PC-3 (cell line): Measurements from ENCODE around the gene AFG1L. TPM values are rescaled to one million over a fixed set of nuclear protein-coding genes. Genes with fewer than 3 reads are reported as not detected.
"Not testable (repeated sequence)": the region's sequence is repeated elsewhere in the genome, so short reads cannot be mapped to it uniquely, and the experiment has no call there.

Source experiments
- ATAC-seq: fragments of 200-7000 bp; cut with Tn5 transposase; 2 replicates; pipeline ENCODE4 v1.9.1; 2020; ENCODE audit warnings: mild to moderate bottlenecking, moderate library complexity
- BruUV-seq: library from RNA; stranded (reverse); fragments of 400-500 nt; replicated peaks from 2 replicates; lab custom pipeline; 2021; lab: Mats Ljungman, UMichigan
- CTCF ChIA-PET: fragments of 300-600 bp; sonication (Branson Sonifier 250); formaldehyde crosslinking; loops from one replicate; lab custom pipeline; 2022; ENCODE audit warnings: antibody characterized with exemption; lab: Charles Lee
- POLR2A ChIA-PET: fragments of 300-600 bp; sonication (Branson Sonifier 250); formaldehyde crosslinking; loops from one replicate; lab custom pipeline; 2022; ENCODE audit warnings: antibody characterized with exemption; ENCODE audit not compliant: unreplicated experiment; lab: Charles Lee
- DNase-seq: peaks from one replicate; pipeline ENCODE4 v3.0.0-alpha.2; 2015
- H2AFZ ChIP-seq: fragments of 300-600 bp; sonication (generic); 2 replicates; pipeline ENCODE4 v1.6.0; 2016; ENCODE audit warnings: antibody characterized with exemption, low read length
- H3F3A ChIP-seq: fragments of 300-600 bp; sonication (generic); one replicate; pipeline ENCODE4 v1.6.0; 2017; ENCODE audit warnings: antibody characterized with exemption, low read length, control low read depth, mild to moderate bottlenecking; ENCODE audit not compliant: unreplicated experiment
- H3K27ac ChIP-seq: fragments of 300-600 bp; sonication (generic); 2 replicates; pipeline ENCODE4 v1.5.1; 2016; ENCODE audit warnings: mild to moderate bottlenecking, low read length
- H3K27me3 ChIP-seq: fragments of 300-600 bp; sonication (generic); 2 replicates; pipeline ENCODE4 v1.6.1; 2016; ENCODE audit warnings: low read length, mixed read lengths
- H3K36me3 ChIP-seq: fragments of 300-600 bp; sonication (generic); 2 replicates; pipeline ENCODE4 v1.6.1; 2016; ENCODE audit warnings: low read depth, mixed run types, low read length, mixed read lengths
- H3K4me1 ChIP-seq: fragments of 300-600 bp; sonication (generic); 2 replicates; pipeline ENCODE4 v1.5.1; 2016; ENCODE audit warnings: low read length; ENCODE audit not compliant: insufficient read depth
- H3K4me2 ChIP-seq: fragments of 300-600 bp; sonication (generic); 2 replicates; pipeline ENCODE4 v1.6.0; 2016; ENCODE audit warnings: low read length
- H3K4me3 ChIP-seq: fragments of 300-600 bp; sonication (generic); 2 replicates; pipeline ENCODE4 v1.5.1; 2016; ENCODE audit warnings: mild to moderate bottlenecking, low read length, mixed read lengths
- H3K79me2 ChIP-seq: fragments of 300-600 bp; sonication (generic); 2 replicates; pipeline ENCODE4 v1.6.1; 2017; ENCODE audit warnings: low read length, mixed read lengths
- H3K9ac ChIP-seq: fragments of 300-600 bp; sonication (generic); 2 replicates; pipeline ENCODE4 v1.6.0; 2016; ENCODE audit warnings: mild to moderate bottlenecking, low read length
- H3K9me2 ChIP-seq: fragments of 300-600 bp; sonication (generic); replicated peaks from 2 replicates; pipeline ENCODE4 v1.6.1; 2016; ENCODE audit warnings: mixed run types, low read length, mixed read lengths
- H3K9me3 ChIP-seq: fragments of 300-600 bp; sonication (generic); 2 replicates; pipeline ENCODE4 v1.6.1; 2016; ENCODE audit warnings: low read length, mixed read lengths
- H4K20me1 ChIP-seq: fragments of 300-600 bp; sonication (generic); 2 replicates; pipeline ENCODE4 v1.6.1; 2016; ENCODE audit warnings: low read length, mixed read lengths
- EZH2 ChIP-seq: fragments of 300-600 bp; sonication (generic); IDR thresholded peaks from one replicate; pipeline ENCODE4 v1.6.1; 2017; ENCODE audit warnings: antibody characterized with exemption, mild to moderate bottlenecking, low read length; ENCODE audit not compliant: unreplicated experiment
- EZH2phosphoT487 ChIP-seq: fragments of 300-600 bp; sonication (generic); IDR thresholded peaks from 2 replicates; pipeline ENCODE4 v1.6.1; 2018; ENCODE audit warnings: mild to moderate bottlenecking, antibody characterized with exemption, low read length, borderline replicate concordance
- intact Hi-C: fragments of 100-400 bp; cut with micrococcal nuclease; formaldehyde crosslinking; loops from 2 replicates; pipeline ENCODE4 v1.9.0; 2023
- total RNA-seq: library from RNA; depleted of rRNA; stranded (reverse); fragments of >200 nt; gene quantifications from 2 replicates; pipeline ENCODE4 v1.2.3, GENCODE V29; 2014
- TF ChIP-seq, protein P1 (sequence below): fragments of 300-600 bp; sonication (generic); conservative IDR thresholded peaks from 2 replicates; pipeline ENCODE4 v1.5.1; 2017; ENCODE audit warnings: antibody characterized with exemption, low read depth, mild to moderate bottlenecking, low read length

AFG1L gene
- total RNA-seq, 1 experiment from 2014 or later, result 3.6 TPM

DNA sequence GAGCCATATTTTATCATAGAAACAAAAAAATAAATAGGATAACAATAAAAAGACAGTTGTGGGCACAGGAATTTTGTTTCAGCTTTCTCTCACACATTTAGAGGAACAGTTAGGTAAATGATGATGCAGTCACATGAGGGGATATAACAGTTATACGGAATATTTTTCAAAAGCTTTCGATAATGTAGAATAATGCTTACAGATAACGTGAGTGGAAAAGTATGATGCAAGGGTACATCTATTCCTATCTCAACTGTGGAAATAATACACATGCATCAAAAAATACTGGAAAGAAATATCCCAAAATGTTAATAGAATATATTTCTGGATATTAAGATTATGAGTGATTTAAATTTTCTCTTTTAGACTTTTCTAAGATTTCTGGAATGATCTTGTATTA lies 114.0 kb downstream of the AFG1L start:
- TF ChIP-seq, protein P1, sequence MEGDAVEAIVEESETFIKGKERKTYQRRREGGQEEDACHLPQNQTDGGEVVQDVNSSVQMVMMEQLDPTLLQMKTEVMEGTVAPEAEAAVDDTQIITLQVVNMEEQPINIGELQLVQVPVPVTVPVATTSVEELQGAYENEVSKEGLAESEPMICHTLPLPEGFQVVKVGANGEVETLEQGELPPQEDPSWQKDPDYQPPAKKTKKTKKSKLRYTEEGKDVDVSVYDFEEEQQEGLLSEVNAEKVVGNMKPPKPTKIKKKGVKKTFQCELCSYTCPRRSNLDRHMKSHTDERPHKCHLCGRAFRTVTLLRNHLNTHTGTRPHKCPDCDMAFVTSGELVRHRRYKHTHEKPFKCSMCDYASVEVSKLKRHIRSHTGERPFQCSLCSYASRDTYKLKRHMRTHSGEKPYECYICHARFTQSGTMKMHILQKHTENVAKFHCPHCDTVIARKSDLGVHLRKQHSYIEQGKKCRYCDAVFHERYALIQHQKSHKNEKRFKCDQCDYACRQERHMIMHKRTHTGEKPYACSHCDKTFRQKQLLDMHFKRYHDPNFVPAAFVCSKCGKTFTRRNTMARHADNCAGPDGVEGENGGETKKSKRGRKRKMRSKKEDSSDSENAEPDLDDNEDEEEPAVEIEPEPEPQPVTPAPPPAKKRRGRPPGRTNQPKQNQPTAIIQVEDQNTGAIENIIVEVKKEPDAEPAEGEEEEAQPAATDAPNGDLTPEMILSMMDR, result no peak
- TF ChIP-seq EZH2phosphoT487 (no peak), EZH2 (no peak)
- no peak overlapping the region for H3K27ac ChIP-seq
- H3K4me2 ChIP-seq, result no peak overlapping the region
- H3K9ac ChIP-seq, result no peak overlapping the region
- H3K4me1 ChIP-seq, result no peaks in the 10 kb centered on the region
- H3F3A ChIP-seq, result no peaks in the 10 kb centered on the region
- no peaks in the 10 kb centered on the region for H3K9me2 ChIP-seq
- DNase-seq (no peak), ATAC-seq (no peak)
- no peaks in the 10 kb centered on the region for H3K27me3 ChIP-seq
- intact Hi-C loops, result no loop called here
- no TSS peak for BruUV-seq
- no peak overlapping the region for H3K4me3 ChIP-seq
- no peaks in the 10 kb centered on the region for H3K9me3 ChIP-seq
- ChIA-PET CTCF (no interaction called here), POLR2A (interaction anchor here (0.6 kb wide), 1 partner anchor 370 kb away, joined by 3 read pairs; no protein-coding TSS in a partner anchor)
- no peaks in the 10 kb centered on the region for H3K36me3 ChIP-seq
- H2AFZ ChIP-seq, result no peak overlapping the region
- no peaks in the 10 kb centered on the region for H4K20me1 ChIP-seq
- H3K79me2 ChIP-seq, result no peaks in the 10 kb centered on the region

- H2AFZ ChIP-seq, H3K4me3 ChIP-seq, ATAC-seq, H3K79me2 ChIP-seq, H3K36me3 ChIP-seq, H3K9ac ChIP-seq, H3K4me2 ChIP-seq, intact Hi-C loops, BruUV-seq, H3K9me3 ChIP-seq, H3K27me3 ChIP-seq, CTCF ChIA-PET, H4K20me1 ChIP-seq, H3F3A ChIP-seq, H3K9me2 ChIP-seq, H3K27ac ChIP-seq, POLR2A ChIA-PET, DNase-seq, H3K4me1 ChIP-seq: not testable (repeated sequence)
Observed at GRCh38 chr6:108416047-108416833, 121.4 kb downstream of the AFG1L start.

DNA sequence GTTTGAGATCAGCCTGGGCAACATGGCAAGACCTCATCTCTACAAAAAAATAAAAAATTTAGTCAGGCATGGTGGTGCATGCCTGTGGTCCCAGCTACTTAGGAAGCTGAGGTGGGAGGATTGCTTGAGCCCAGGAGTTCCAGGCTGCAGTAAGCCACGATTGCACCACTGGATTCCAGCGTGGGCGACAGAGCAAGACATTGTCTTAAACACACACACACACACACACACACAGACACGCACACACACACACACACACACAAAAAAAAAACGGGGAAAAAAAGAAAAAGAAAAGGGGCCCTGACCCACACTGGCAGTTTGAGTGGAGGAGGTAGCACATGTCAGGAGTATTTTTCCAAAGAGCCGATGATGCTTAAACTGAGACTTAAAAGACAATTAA lies 122.2 kb downstream of the AFG1L start:
- Histone ChIP-seq H4K20me1 (no peaks in the 10 kb centered on the region), H3K79me2 (no peaks in the 10 kb centered on the region), H3K9me2 (no peaks in the 10 kb centered on the region), H3K4me2 (no peak overlapping the region), H3K9ac (no peak overlapping the region), H3F3A (no peaks in the 10 kb centered on the region), H3K4me3 (no peak overlapping the region), H3K4me1 (no peaks in the 10 kb centered on the region), H2AFZ (no peak overlapping the region), H3K27ac (no peak overlapping the region), H3K9me3 (no peaks in the 10 kb centered on the region), H3K36me3 (no peaks in the 10 kb centered on the region), H3K27me3 (no peaks in the 10 kb centered on the region)
- ChIA-PET CTCF (no interaction called here), POLR2A (no interaction called here)
- DNase-seq, result no peak
- ATAC-seq, result no peak
- TF ChIP-seq, protein P1, result no peak
- TF ChIP-seq EZH2phosphoT487 (no peak), EZH2 (no peak)
- no TSS peak for BruUV-seq
- intact Hi-C loops, result no loop called here
